Measurements from ENCODE around the gene ATP6V1E1. TPM values are rescaled to one million over a fixed set of nuclear protein-coding genes. Genes with fewer than 3 reads are reported as not detected.
"Not testable (repeated sequence)": the region's sequence is repeated elsewhere in the genome, so short reads cannot be mapped to it uniquely, and the experiment has no call there.

Gene ATP6V1E1
- total RNA-seq, 1 donor from 2014 or later, result 119 TPM

DNA sequence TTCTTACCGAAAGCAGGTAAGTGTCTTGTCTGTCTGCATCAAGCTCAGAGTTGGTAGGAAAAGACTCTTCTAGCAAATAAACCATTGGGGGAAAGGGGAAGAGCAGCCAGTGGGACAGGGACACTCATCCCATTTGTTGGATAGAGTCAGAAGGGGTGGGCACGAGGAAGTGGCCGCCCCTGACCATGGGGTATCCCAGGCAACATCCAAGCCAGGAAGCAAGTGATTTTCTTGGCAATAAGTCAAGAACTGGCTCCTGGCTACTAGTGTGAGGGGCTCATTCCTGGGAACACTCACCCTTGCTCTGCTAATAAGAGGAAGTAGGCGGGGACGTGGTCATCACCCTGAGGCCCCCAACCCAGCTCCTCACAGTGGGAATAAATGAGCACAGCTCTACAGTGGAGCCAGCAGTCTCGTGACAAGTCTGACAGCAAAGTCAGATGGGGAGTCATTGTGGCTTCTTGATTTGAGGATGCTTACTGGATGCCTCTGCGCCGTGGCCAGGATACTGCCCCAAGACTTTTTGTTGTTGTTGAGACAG lies 58.5 kb downstream of the ATP6V1E1 start:
- FAIRE-seq (no peak), DNase-seq (ENCODE audit: low read depth) (no peak)
- no peaks in the 10 kb centered on the region for H3K27me3 ChIP-seq (ENCODE audit: control insufficient read depth, insufficient read depth, low read length)
- no peaks in the 10 kb centered on the region for H3K36me3 ChIP-seq (ENCODE audit: control insufficient read depth, insufficient read depth, low read length)
- TF ChIP-seq, protein P1, sequence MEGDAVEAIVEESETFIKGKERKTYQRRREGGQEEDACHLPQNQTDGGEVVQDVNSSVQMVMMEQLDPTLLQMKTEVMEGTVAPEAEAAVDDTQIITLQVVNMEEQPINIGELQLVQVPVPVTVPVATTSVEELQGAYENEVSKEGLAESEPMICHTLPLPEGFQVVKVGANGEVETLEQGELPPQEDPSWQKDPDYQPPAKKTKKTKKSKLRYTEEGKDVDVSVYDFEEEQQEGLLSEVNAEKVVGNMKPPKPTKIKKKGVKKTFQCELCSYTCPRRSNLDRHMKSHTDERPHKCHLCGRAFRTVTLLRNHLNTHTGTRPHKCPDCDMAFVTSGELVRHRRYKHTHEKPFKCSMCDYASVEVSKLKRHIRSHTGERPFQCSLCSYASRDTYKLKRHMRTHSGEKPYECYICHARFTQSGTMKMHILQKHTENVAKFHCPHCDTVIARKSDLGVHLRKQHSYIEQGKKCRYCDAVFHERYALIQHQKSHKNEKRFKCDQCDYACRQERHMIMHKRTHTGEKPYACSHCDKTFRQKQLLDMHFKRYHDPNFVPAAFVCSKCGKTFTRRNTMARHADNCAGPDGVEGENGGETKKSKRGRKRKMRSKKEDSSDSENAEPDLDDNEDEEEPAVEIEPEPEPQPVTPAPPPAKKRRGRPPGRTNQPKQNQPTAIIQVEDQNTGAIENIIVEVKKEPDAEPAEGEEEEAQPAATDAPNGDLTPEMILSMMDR (IDR thresholded peaks at IDR 0.05; ENCODE audit: insufficient read depth, low read length, severe bottlenecking), result no peak
- H3K4me3 ChIP-seq (ENCODE audit: low read depth, low read length), result no peak overlapping the region

DNA sequence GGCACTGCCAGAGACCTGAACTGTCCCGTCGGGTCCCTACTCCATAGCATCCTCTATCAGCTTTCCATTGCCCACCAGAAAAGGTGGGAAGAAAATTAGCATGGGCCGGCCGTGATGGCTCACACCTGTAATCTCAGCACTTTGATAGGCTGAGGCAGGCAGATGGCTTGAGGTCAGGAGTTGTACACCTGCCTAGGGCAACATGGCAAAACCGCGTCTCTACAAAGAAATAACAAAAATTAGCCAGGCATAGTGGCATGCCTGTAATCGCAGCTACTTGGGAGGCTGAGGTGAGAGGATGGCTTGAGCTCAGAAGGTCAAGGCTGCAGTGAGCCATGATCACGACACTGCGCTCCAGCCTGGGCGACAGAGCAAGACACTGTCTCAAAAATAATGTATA lies 61.8 kb downstream of the ATP6V1E1 start:
- Histone ChIP-seq H3K4me3 (ENCODE audit: low read depth, low read length) (no peak overlapping the region), H3K36me3 (ENCODE audit: control insufficient read depth, insufficient read depth, low read length) (no peaks in the 10 kb centered on the region), H3K27me3 (ENCODE audit: control insufficient read depth, insufficient read depth, low read length) (no peaks in the 10 kb centered on the region)
- FAIRE-seq (no peak), DNase-seq (ENCODE audit: low read depth) (no peak)
- TF ChIP-seq, protein P1 (IDR thresholded peaks at IDR 0.05; ENCODE audit: insufficient read depth, low read length, severe bottlenecking), result no peak

DNA sequence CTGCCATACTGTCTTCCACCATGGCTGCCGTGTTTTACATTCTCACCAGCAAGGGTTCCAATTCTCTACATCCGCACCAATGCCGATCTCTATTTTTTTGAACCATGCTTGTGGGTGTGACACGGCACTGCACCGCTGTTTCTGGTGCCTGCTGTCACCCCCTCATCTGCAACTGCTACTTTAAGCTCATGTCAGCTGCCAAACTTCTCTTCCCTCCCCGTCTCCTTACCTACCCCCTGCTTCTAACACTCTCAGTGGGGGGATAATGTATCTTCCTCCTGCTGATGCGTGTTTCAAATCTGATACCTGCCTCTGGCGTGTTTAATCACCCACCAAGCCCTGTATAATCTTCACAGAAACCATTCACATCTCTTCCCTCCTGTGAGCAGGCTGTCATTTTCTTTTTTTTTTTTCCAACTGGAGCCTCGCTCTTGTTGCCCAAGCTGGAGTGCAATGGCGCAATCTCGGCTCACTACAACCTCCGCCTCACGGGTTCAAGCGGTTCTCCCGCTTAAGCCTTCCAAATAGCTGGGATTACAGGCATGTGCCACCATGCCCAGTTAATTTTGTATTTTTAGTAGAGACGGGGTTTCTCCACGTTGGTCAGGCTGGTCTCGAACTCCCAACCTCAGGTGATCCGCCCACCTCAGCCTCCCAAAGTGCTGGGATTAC lies 62.4 kb downstream of the ATP6V1E1 start:
- not testable (repeated sequence) for DNase-seq (ENCODE audit: low read depth); H3K27me3 ChIP-seq (ENCODE audit: control insufficient read depth, insufficient read depth, low read length); H3K36me3 ChIP-seq (ENCODE audit: control insufficient read depth, insufficient read depth, low read length); FAIRE-seq; H3K4me3 ChIP-seq (ENCODE audit: low read depth, low read length)

DNA sequence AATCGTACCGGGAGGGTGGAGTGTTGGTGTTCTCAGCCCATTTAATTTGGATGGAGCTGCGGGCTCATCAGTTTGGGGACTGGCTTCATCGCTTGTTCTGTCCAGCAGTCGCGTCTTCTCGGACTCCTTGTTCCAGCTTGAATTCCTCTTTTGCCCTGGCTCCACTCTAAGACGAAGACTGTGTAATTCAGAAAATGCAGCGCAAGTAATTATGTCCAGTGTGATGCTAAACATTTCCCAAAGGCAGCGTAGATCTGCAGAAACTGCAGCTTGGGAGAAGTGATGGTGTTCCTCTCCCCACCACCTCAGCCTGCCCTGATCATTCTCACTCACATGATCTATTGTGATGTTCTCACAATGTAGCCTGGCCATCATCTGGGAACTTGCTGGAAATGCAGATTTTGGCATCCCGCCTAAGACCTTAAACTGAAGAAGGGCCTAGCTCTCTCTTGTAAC lies 64.6 kb downstream of the ATP6V1E1 start:
- Histone ChIP-seq H3K4me3 (ENCODE audit: low read depth, low read length) (no peak overlapping the region), H3K36me3 (ENCODE audit: control insufficient read depth, insufficient read depth, low read length) (no peaks in the 10 kb centered on the region), H3K27me3 (ENCODE audit: control insufficient read depth, insufficient read depth, low read length) (no peaks in the 10 kb centered on the region)
- TF ChIP-seq, protein P1 (IDR thresholded peaks at IDR 0.05; ENCODE audit: insufficient read depth, low read length, severe bottlenecking), result no peak
- no peak for DNase-seq (ENCODE audit: low read depth)
- FAIRE-seq, result no peak

DNA sequence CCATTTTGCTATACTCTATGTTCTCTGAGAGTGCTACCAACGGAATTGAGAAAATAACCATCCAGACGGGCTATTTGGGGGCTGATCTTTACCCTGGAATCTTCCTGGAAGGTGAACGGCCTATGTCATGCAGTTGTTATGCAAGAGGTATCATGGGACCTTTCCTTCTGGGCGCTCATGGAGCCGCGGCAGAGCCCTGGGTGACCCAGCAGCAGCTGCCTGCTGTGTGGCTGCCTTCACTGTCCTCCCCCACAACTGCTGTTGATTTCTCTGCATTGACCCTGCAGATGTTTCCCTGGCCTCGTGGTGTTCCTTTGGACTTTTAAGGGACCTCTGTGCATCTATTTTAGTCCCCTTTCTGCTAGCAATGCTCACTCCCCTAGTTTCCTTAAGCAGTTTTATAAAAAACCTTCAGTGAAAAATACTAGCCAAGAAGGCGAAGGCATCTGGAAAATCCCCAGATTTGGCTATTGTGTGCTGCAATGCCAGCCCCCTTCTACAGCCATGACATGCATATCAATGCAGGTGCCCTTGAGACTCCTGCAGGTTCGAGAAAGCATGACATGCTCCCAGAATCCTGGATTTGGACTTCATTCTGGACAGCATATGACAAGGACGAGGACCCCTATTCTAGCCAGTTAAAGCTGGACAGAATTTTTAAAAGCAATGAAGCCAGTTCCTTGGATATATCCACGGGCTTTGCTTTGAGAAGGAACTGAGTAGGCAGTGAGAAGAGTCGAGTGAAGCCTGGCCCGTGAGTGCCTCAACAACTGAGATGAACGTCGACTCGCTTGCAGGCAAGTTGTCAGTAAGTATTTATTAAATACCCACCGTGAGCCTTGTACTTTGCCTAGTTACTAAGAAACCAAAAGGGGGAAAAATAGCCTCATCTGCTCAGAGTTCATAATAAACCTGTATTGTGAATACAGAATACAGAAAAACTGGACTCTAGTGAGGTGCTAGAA lies 65.4 kb downstream of the ATP6V1E1 start, which contains the start of gene SLC25A18:
Gene SLC25A18, plus strand, starts transcription at position 593 of the 965 bp plus-strand sequence. CDS start 16,447 bp downstream, outside the sequence.
- Histone ChIP-seq H3K4me3 (ENCODE audit: low read depth, low read length) (no peak within 1 kb of the TSS), H3K27me3 (ENCODE audit: control insufficient read depth, insufficient read depth, low read length) (no peaks in the 10 kb centered on the region), H3K36me3 (ENCODE audit: control insufficient read depth, insufficient read depth, low read length) (no peaks in the 10 kb centered on the region)
- FAIRE-seq (no peak), DNase-seq (ENCODE audit: low read depth) (no peak)
- TF ChIP-seq, protein P1 (IDR thresholded peaks at IDR 0.05; ENCODE audit: insufficient read depth, low read length, severe bottlenecking), result no peak

DNA sequence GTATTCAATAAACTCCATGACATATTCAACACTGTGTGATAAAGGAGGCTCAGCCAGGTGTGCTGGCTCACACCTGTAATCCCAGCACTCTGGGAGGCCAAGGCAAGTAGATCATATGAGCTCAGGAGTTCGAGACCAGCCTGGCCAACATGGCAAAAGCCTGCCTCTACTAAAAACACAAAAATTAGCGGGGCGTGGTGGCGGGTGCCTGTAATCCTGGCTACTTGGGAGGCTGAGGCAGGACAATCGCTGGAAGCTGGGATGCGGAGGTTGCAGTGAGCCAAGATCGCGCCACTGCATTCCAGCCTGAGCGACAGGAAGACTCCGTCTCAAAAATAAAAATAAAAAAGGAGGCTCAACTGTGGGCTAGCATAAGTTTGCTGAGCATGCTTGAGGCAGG lies 69.4 kb downstream of the ATP6V1E1 start:
- TF ChIP-seq, protein P1 (IDR thresholded peaks at IDR 0.05; ENCODE audit: insufficient read depth, low read length, severe bottlenecking), result no peak
- no peaks in the 10 kb centered on the region for H3K27me3 ChIP-seq (ENCODE audit: control insufficient read depth, insufficient read depth, low read length)
- no peak overlapping the region for H3K4me3 ChIP-seq (ENCODE audit: low read depth, low read length)
- no peak for FAIRE-seq
- no peak for DNase-seq (ENCODE audit: low read depth)
- H3K36me3 ChIP-seq (ENCODE audit: control insufficient read depth, insufficient read depth, low read length), result no peaks in the 10 kb centered on the region
